Gastrocnemius medialis (tissue), 4 donors: Measurements from ENCODE around the gene PAXX.

ENCODE experiments used
- POLR2A ChIP-seq, 2 donors: fragments of 450-650 bp; IDR thresholded peaks; one replicate each; pipeline ENCODE4 v1.6.1; 2017; ENCODE audit warnings: antibody characterized with exemption in 2 of 2, mild to moderate bottlenecking in 2 of 2, moderate library complexity in 2 of 2
- TF ChIP-seq, protein P1 (sequence below), 5 experiments: fragments of 450-650 bp in 3 of 5; fragments of 200-600 bp in 2 of 5; sonication (generic) in 2 of 5; IDR thresholded peaks in 4 of 5; conservative IDR thresholded peaks in 1 of 5; 1 replicate in 4 of 5; 2 replicates in 1 of 5; pipeline ENCODE4 v1.5.1; 2016 to 2019; ENCODE audit warnings: antibody characterized with exemption in 5 of 5, mild to moderate bottlenecking in 3 of 5, moderate library complexity in 3 of 5

DNA sequence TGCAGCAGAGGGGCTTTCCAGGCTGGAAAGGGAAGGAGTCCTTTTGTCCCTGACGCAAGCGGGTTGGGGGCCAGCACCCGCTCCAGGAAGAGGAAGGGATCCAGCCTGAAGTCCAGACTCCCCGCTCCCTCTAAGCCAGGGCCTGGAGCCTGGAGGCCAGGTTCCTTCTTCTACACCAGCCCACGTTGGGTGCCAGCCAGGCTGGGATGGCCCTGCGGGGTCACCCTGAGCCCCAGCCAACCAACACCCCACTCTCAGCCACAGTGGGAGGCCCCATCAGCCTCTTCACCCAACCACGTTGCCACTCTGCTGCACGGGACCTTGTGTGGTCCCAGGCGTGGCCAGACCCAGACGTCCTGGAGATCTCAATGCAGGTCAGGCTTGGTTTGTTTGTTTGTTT lies 40.6 kb downstream of the PAXX start:
- TF ChIP-seq, protein P1, sequence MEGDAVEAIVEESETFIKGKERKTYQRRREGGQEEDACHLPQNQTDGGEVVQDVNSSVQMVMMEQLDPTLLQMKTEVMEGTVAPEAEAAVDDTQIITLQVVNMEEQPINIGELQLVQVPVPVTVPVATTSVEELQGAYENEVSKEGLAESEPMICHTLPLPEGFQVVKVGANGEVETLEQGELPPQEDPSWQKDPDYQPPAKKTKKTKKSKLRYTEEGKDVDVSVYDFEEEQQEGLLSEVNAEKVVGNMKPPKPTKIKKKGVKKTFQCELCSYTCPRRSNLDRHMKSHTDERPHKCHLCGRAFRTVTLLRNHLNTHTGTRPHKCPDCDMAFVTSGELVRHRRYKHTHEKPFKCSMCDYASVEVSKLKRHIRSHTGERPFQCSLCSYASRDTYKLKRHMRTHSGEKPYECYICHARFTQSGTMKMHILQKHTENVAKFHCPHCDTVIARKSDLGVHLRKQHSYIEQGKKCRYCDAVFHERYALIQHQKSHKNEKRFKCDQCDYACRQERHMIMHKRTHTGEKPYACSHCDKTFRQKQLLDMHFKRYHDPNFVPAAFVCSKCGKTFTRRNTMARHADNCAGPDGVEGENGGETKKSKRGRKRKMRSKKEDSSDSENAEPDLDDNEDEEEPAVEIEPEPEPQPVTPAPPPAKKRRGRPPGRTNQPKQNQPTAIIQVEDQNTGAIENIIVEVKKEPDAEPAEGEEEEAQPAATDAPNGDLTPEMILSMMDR (IDR thresholded peaks at IDR 0.05 in 4 of 5, conservative IDR thresholded peaks at IDR 0.05 in 1 of 5), result no peak
- no peak for TF ChIP-seq POLR2A (IDR thresholded peaks at IDR 0.05)
